Urothelium cell line (cell line): Measurements from ENCODE around the gene HIPK3.
A peak's percentile ranks its signal among the peaks of the same experiment; 100 is the strongest.
"Not testable (repeated sequence)": the region's sequence is repeated elsewhere in the genome, so short reads cannot be mapped to it uniquely, and the experiment has no call there.

Experiments used
- DNase-seq: peaks from one replicate; pipeline ENCODE4 v3.0.0; 2011; ENCODE audit warnings: low spot score, mixed read lengths
- FAIRE-seq: peaks from 2 replicates; lab custom pipeline; 2011; peaks lifted over from hg19 to GRCh38; lab: Jason Lieb, UNC

The HIPK3 gene

DNA sequence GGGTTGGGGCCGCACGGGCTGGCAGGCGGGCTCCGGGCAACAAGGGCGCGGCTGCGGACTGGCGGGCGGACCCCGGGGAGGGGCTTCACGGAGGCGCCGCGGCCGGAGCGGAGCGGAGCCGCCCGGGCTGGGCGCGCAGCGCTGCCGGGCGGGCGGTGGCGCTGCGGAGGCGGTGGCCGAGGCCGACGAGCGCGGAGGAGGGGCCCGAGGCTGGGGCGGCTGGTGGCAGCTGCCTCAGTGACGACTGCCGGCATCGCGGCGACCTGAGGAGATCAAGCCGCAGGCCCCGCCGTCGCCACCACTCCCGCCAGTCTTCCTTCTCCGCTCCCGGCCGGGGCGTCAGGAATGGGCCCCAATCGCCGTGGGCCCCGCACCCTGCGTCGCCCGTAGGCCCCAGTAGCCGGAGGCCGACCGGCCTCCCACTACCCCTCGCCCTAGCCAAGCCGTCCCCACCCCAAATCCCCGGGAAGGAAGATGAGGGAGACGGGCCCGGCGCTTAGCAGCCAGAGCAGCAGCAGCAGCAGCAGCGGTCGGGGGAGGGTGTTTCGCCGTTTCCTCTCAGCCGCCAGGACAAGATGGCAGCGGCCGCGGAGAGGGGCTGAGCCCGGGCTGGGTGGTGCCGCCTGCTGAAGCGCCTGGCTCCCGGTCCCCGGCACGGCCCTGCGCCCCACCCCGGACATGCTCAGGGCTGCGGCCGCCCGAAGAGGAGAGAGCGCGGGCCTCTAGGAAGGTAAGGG is at the start of gene HIPK3:
HIPK3 (plus strand) TSS at position 222 of the 737 bp plus-strand sequence.
- DNase-seq (peak; percentile 94), FAIRE-seq (no peak)

DNA sequence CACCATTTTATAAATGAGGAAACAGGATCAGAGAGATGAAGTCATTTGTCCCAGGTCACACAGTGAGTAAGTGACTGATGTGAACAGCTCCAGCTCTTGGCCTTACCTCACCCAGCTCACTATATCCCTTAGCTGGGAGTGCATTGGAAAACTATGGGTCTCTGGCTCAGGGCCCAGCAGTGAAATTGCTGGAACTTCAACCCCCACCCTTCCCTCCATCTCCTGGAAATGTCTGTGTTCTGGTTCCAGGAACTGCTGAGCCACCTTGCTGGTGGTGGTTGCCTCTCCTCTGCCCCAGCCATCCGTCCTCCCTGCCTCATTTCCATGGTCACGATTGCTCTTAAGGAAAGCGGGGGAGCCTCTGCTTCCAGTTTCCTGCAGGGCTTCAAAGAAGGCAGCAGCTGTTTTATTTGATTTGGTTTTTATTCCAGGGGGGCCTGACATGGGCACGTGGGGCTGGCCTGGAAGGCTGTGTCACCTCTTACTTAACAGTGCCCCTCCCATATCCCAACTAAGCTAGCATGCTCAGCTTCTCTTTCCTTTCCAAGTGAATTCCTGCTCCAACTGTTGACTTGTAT is 49.7 kb upstream of the HIPK3 start:
- DNase-seq (peak; percentile 12), FAIRE-seq (no peak)

DNA sequence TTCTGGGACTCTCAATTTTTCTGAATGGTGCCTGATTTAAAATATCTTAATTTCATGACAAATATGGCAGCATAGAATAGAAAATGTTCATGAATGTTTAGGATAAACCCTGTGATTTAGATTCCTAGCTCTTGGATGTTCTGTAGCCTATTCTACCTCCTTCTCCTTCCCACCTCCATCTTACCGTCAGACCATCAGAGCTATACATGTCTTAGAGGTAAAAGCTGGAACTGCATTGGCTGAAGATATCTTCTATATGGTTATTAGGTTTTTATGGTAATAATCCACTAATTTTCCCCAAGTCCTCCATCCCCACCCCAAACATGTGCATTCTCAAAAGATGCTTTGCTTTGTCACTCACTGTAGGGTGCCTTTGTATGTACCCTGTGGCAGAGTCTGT is 49.0 kb upstream of the HIPK3 start:
- no peak for FAIRE-seq

DNA sequence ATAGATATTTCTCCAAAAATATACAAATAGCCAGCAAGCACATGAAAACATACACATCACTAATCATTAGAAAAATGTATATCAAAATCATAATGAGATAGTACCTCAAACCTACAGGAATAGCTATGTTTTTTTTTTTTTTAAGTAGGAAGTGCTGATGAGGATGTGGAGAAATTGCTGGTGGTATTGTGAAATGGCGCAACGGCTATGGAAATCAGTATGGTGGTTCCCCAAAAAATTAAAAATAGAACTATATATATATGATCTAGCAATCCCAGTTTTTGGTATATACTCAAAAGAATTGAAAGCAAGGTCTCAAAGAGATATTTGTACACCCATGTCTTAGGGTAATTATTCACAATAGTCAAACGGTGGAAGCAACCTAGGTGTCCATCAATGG is 46.0 kb upstream of the HIPK3 start:
- DNase-seq (no peak), FAIRE-seq (no peak)

More for the DNA sequence above, 49.0 kb upstream of the HIPK3 start:
- no peak for DNase-seq

DNA sequence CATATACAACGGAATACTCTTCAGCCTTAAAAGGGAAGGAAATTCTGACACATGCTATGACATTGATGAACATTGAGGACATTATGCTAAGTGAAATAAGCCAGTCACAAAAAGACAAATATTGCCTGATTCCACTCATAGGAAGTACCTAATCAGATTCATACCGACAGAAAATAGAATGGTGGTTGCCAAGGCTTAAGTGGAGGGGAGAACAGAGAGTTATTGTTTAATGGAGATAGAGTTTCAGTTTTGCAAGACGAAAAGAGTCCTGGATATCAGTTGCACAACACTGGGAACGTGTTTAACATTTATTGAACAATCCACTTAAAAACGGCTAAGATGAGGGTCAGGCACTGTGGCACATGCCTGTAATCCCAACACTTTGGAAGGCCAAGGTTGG is 45.6 kb upstream of the HIPK3 start:
- DNase-seq (no peak), FAIRE-seq (no peak)

DNA sequence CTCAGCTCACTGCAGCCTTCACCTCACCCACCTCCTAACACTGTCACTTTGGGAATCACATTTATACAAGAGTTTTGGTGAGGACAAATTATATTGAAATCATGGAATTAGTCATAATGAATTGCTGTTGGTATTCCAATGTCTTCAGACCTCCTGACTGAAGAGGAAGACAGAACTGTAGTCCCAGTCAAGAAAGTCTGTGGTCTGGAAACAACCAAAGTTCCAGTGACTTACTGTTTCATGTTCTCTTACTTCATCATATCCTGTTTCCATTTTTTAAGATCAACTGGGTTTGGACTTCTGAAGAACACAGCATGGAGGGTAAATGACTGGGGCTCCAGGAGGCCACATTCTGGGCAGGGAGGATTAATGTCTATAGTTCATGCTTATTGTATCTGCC is 43.0 kb upstream of the HIPK3 start:
- DNase-seq (no peak), FAIRE-seq (no peak)

DNA sequence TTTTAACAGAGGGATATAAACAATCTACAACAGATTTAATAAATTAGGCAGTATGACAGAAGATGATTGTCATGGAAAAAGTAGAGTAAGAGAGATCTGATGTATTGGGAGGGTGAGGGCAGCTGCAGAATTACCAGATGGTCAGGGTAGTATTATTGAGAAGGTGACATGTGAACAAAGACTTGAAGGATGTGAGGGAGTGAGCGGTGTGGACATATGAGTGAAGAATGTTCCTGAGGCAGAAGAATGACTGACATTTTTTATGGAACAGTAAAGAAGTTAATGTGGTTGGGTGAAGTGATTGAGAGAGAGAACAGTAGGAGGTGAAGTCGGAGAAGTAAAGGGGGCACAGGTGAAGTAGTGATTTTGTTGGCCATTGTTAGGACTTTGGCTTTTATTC is 42.4 kb upstream of the HIPK3 start:
- DNase-seq (no peak), FAIRE-seq (no peak)

DNA sequence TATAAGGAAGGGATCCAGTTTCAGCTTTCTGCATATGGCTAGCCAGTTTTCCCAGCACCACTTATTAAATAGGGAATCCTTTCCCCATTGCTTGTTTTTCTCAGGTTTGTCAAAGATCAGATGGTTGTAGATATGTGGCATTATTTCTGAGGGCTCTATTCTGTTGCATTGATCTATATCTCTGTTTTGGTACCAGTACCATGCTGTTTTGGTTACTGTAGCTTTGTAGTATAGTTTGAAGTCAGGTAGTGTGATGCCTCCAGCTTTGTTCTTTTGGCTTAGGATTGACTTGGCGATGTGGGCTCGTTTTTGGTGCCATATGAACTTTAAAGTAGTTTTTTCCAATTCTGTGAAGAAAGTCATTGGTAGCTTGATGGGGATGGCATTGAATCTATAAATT is 40.5 kb upstream of the HIPK3 start:
- not testable (repeated sequence) for FAIRE-seq, DNase-seq

DNA sequence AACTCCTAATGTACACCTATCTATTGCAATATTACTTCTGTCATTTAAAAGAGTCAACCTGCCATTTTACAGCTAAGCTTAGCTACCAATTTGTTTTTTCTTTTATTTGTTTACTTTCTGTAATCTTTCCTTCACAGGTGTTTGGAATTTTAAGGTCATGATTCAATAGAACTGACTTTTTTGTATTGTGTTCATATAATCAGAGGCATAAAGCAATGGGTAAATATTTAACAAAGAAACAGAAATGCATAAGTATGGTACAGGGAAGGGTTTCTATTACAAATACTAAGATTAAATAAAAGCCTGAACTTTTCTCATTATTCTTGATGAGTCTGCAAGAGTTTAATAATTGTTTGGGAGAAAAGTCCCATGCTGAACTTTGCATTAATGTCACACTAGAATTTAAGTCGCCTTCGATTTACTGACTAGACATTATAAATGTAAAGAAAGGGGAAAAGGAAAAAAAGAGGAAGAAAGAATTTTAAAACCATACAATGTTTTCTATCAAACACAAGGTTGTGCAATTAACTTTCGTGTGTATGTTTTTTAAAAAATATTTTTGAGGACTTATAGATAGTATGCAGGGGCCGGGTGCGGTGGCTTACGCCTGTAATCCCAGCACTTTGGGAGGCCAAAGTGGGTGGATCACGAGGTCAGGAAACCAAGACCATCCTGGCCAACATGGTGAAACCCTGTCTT is 35.0 kb upstream of the HIPK3 start:
- FAIRE-seq (no peak), DNase-seq (no peak)

DNA sequence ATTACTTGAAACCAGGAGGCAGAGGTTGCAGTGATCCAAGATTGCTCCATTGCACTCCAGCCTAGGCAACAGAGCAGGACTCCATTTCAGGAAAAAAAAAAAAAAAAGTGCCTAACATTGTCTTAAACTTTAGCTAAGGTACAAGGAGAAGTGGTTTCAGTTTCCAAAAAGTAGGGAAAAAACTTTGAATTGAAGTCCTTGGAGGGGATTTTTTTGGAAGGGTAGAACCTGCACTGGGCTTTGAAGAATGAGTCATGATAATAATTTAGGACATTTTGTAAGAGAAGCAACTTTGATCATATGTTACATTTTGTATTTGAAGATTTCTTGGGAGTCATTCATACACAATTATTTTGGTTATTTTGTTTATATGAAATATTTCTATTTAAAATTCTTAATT is 31.8 kb upstream of the HIPK3 start:
- no peak for DNase-seq
- FAIRE-seq: no peak

DNA sequence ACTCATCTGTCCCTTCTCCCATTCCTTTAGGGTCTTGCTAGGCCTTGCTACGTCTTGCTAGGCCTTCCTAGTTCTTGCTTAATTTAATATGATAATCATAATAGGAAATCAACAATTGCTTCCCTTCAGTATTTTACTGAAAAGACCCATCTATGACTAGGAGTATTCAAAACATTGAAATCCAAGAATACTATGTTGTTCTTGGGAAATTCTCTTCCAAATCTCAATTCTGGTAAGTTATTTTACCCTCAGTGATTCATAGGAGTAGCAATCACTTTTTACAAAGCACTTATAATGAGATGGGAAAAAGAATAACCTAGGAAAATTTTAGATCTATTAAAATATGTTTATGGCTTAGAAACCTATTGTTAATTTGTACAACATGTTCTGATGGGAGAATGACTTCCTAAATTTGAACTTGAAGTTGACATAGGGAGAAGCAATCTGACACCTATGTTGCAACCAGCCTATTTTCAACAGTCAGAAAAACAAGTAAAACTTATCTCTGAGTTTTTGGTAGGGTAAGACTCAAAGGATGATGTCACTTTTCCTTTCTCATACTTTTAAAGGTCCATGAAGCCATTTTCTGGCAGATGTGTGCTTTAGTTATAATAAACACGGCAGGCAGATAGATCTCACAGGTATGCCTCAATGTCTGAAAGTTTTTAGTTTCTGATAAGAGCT is 29.5 kb upstream of the HIPK3 start:
- no peak for FAIRE-seq
- DNase-seq: no peak

DNA sequence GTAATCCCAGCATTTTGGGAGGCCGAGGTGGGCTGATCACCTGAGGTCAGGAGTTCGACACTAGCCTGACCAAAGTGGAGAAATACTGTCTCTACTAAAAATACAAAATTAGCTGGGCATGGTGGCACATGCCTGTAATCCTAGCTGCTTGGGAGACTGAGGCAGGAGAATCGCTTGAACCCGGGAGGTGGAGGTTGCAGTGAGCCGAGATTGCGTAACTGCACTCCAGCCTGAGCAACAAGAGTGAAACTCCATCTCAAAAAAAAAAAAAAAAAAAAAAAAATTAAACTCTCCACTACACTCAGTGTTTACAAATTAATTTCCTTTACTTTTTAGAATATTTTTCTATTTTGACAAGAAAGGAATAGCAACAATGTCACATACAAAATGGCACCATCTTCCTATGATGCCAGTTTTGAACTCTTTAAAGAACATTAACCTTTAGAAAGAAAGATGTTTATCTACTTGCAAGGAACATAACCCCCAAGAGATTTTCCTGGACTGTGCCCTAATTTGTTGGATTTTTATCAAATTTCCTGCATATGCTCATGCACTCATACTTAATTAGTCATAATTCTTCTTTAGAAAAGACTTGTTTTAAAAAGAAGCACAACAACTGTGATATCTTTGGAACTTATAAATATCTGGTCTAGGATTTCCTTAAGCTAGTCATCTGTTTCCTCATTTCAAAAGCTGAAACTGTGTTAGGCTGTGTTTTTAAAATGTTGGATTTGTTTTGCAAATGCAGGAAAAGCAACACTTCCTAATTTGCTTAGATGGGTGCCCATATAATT is 22.6 kb upstream of the HIPK3 start:
- FAIRE-seq: no peak

DNA sequence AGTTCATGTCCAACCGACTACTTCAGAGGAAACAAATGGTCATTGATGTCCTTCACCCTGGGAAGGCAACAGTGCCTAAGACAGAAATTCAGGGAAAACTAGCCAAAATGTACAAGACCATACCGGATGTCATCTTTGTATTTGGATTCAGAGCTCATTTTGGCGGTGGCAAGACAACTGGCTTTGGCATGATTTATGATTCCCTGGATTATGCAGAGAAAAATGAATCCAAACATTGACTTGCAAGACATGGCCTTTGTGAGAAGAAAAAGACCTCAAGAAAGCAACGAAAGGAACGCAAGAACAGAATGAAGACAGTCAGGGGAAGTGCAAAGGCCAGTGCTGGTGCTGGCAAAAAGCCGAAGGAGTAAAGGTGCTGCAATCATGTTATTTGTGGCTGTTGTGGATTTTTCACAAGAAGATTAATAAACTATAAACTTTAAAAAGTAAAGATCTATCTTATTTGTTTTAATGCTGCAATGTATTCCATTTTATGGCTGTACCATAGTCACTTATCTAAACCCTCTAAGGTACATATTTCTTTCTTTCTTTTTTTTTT is 20.1 kb upstream of the HIPK3 start:
- FAIRE-seq: no peak
- DNase-seq: no peak

More for the DNA sequence above, 22.6 kb upstream of the HIPK3 start:
- no peak for DNase-seq

DNA sequence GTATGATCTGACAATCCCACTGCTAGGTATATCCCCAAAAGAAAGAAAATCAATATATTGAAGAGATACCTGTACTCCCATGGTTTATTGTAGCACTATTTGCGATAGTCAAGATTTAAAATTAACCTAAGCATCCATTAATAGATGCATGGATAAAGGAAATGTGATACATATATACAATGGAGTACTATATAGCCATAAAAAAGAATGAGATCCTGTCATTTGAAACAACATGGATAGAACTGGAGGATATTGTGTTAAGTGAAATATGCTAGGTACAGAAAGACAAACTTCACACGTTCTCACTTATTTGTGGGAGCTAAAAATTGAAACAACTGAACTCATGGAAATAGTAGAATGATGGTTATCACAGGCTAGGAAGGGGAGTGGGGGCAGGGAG is 14.6 kb upstream of the HIPK3 start:
- no peak for DNase-seq
- no peak for FAIRE-seq

DNA sequence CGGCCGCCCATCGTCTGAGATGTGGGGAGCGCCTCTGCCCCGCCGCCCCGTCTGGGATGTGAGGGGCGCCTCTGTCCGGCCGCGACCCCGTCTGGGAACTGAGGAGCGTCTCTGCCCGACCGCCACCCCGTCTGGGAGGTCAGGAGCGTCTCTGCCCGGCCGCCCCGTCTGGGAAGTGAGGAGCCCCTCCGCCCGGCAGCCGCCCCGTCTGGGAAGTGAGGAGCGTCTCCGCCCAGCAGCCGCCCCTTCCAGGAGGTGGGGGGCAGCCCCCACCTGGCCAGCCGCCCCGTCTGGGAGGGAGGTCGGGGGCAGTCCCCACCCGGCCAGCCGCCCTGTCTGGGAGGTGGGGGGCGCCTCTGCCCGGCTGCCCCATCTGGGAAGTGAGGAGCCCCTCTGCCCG is 13.5 kb upstream of the HIPK3 start:
- not testable (repeated sequence) for FAIRE-seq, DNase-seq

DNA sequence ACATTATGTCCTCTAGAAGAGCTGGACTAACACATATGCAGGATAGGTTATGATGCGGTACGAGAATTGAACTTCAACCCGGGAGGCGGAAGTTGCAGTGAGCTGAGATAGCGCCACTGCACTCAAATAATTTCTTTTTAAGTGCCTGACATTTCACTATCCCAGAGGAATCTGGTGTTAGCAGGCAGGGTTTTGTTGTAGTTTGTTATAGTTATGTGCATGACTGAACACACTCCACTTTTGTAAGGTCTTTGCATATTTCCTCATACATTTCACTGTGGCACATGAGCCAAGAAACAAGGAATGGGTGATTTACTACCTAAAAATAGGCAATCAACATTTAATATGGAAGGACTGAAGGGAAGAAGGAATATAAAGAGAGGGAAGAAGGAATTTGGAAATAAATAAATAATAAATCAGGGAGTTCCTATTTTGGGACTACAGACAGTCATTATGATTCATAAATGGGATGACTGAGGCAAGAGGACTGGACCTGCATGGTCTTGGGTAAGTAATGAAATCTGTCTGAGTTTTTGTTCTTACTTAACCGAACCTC is 8.7 kb upstream of the HIPK3 start:
- FAIRE-seq (no peak), DNase-seq (no peak)

DNA sequence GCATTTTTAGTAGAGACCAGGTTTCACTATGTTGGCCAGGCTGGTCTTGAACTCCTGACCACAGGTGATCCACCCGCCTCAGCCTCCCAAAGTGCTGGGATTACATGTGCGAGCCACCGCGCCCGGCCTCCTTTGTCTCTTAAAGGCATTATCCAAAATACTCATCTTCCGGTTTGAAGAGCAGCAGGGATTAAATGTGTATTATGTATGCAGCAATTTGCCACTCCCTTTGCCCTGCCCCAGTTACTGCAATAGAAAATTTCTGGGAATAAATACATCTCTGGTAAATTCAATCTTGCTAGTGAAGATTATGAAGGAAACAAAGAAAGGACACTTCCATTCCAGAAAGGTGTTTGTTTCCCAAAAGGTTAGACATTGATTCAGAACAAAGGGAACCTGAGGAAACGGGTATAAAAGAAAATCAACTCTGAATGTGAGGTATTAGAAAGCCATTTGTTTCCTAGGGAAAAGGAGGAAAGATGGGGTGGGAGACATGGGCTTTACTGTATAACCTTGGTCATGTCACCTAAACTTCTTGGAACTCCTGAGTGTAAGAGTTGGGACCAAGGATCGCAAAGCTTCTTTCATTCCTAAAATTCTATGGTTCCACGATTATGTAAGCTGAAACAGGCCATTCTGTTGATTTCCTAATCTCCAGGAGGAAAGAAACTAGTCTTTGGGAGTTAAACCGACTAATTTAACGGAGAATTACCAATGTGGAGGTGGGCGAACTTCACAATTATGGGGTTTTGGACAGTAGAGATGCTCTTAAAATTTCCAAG is 959 bp upstream of the HIPK3 start:
- no peak for FAIRE-seq
- no peak for DNase-seq

DNA sequence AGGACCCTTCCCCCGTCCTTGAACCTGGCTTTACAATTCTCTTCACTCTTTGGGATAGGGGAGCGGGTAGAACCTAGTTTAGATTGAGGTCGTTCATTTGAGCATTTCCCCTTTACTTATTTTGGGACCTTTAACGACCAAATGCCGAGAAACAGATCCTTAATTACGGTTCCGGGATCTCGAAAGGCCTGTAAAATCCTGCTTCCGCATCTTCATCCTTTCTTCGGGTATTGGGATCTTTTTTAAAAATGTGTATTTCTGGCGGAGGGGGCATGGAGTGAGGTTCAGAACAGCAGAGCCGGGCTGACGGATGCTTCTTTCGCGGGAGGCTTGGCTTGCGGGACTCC is 395 bp upstream of the HIPK3 start:
- FAIRE-seq (no peak), DNase-seq (no peak)

DNA sequence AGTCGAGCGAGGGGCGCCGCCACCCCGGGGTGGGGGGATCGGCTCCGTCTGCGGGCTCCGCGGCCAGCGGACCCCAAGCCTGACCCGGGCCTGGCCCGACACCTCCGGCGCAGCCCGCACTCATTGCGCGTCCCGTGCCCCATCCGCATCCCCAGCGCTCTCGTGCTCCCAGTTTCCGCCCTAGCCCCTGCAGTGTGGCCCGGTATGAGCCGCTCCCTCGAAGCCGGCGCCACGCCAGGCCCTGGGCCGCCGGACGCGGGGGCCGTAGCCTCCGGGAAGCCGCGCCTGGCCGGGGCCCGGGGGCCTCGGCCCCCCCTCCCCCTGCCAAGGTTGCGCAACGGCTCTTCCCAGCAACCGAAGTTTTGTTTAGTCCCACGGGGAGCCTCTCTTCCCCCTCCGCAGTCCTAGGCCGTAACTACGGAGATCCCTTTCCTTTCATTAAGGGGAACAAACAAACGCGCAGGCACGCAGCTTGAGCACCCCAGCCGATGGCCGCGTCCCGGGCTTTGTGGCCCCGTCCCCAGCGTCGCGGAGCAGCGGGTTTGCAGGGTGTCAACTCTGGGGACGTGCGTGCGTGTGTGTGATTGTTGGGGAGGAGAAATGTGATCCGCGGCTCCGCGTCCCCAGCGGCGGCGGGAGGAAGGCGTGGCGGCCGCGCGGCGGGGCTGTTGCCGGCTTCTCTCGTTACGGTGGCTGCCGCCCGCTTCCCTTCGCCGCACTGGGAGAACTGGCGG is 883 bp downstream of the HIPK3 start:
- DNase-seq: peak; percentile 77
- FAIRE-seq: no peak
